B cell (primary cell): Measurements from ENCODE around the gene TVP23C. TPM values are rescaled to one million over a fixed set of nuclear protein-coding genes. Genes with fewer than 3 reads are reported as not detected.

Source experiments
- ATAC-seq: fragments of 200-7000 bp; cut with Tn5 transposase; one replicate; pipeline ENCODE4 v1.10.0; 2021; ENCODE audit warnings: low read depth, mild to moderate bottlenecking, moderate number of reproducible peaks, moderate library complexity
- CTCF ChIA-PET: fragments of 350-600 bp; sonication (Branson Sonifier 250); formaldehyde crosslinking; loops from one replicate; lab custom pipeline; 2021; ENCODE audit warnings: antibody characterized with exemption, inconsistent platforms; lab: Charles Lee
- POLR2A ChIA-PET: fragments of 350-600 bp; sonication (Branson Sonifier 250); formaldehyde crosslinking; loops from one replicate; lab custom pipeline; 2021; ENCODE audit warnings: antibody characterized with exemption; lab: Charles Lee
- DNase-seq: peaks from one replicate; pipeline ENCODE4 v3.0.0; 2013
- H2AFZ ChIP-seq: 2 replicates; pipeline ENCODE4 v1.6.1; 2012; ENCODE audit warnings: mild to moderate bottlenecking, low read depth, low read length; ENCODE audit not compliant: insufficient read depth, poor library complexity, severe bottlenecking
- H3K27ac ChIP-seq, 2 donors: 1 replicate in 1 of 2; 2 replicates in 1 of 2; pipeline ENCODE4 v1.5.1; 2012 to 2013; ENCODE audit warnings: low read length in 2 of 2, mild to moderate bottlenecking in 2 of 2, moderate library complexity in 1 of 2
- H3K27me3 ChIP-seq, 4 experiments: fragments of 200-600 bp in 1 of 4; sonication (generic) in 1 of 4; replicated peaks in 1 of 4; 1 replicate in 2 of 4; 2 replicates in 2 of 4; pipeline versions ENCODE4 v1.6.1 to v1.7.0; 2013 to 2016; ENCODE audit warnings: low read length in 3 of 4, mild to moderate bottlenecking in 2 of 4, mixed read lengths in 1 of 4, moderate library complexity in 1 of 4; ENCODE audit not compliant: insufficient read depth in 4 of 4, control insufficient read depth in 3 of 4; ENCODE audit errors: control extremely low read depth in 1 of 4
- H3K36me3 ChIP-seq, 2 experiments: replicated peaks in 1 of 2; 1 replicate in 1 of 2; 2 replicates in 1 of 2; pipeline versions ENCODE4 v1.6.1 to v1.7.1; 2013; ENCODE audit warnings: low read length in 1 of 2; ENCODE audit not compliant: insufficient read depth in 2 of 2, control insufficient read depth in 1 of 2; ENCODE audit errors: control extremely low read depth in 1 of 2, extremely low read depth in 1 of 2
- H3K4me1 ChIP-seq, 2 donors: fragments of 200-600 bp in 1 of 2; sonication (generic) in 1 of 2; 1 replicate in 1 of 2; 2 replicates in 1 of 2; pipeline versions ENCODE4 v1.5.1 to v1.6.1; 2013 to 2017; ENCODE audit warnings: low read length in 2 of 2; ENCODE audit not compliant: control insufficient read depth in 2 of 2, insufficient read depth in 2 of 2
- H3K4me2 ChIP-seq: replicated peaks from 2 replicates; pipeline ENCODE3; 2012; ENCODE audit warnings: mild to moderate bottlenecking, low read depth, low read length; ENCODE audit not compliant: poor library complexity, severe bottlenecking
- H3K4me3 ChIP-seq, 5 experiments: fragments of 200-600 bp in 1 of 5; sonication (generic) in 1 of 5; 1 replicate in 3 of 5; 2 replicates in 2 of 5; pipeline versions ENCODE4 v1.5.1 to v1.7.0; 2011 to 2016; ENCODE audit warnings: low read length in 4 of 5, mild to moderate bottlenecking in 4 of 5, low read depth in 2 of 5, control low read depth in 1 of 5, moderate library complexity in 1 of 5; ENCODE audit not compliant: insufficient read depth in 1 of 5; ENCODE audit errors: control extremely low read depth in 1 of 5, extremely low read depth in 1 of 5
- H3K79me2 ChIP-seq: fragments of 200-600 bp; sonication (generic); one replicate; pipeline ENCODE4 v1.6.0; 2016; ENCODE audit warnings: low read length; ENCODE audit not compliant: control insufficient read depth, insufficient read depth
- H3K9ac ChIP-seq: fragments of 200-600 bp; sonication (generic); 2 replicates; pipeline ENCODE4 v1.6.1; 2017; ENCODE audit warnings: mild to moderate bottlenecking, low read length, moderate library complexity
- H3K9me3 ChIP-seq, 3 donors: one replicate each; pipeline versions ENCODE4 v1.6.1 to v1.7.1; 2013; ENCODE audit warnings: low read length in 2 of 3; ENCODE audit not compliant: control insufficient read depth in 2 of 3, insufficient read depth in 1 of 3; ENCODE audit errors: control extremely low read depth in 1 of 3
- H4K20me1 ChIP-seq: 2 replicates; pipeline ENCODE4 v1.6.0; 2012; ENCODE audit warnings: mild to moderate bottlenecking, low read length; ENCODE audit not compliant: insufficient read depth, control insufficient read depth, poor library complexity, severe bottlenecking
- H3K27ac Mint-ChIP-seq: one replicate; pipeline ENCODE4 v1.8.0; 2021; ENCODE audit warnings: mixed read lengths
- H3K27me3 Mint-ChIP-seq: one replicate; pipeline ENCODE4 v1.8.0; 2021; ENCODE audit warnings: mixed read lengths
- H3K4me1 Mint-ChIP-seq: one replicate; pipeline ENCODE4 v1.8.0; 2021; ENCODE audit warnings: mixed read lengths
- H3K4me3 Mint-ChIP-seq: one replicate; pipeline ENCODE4 v1.8.0; 2021; ENCODE audit warnings: mixed read lengths
- H3K9me3 Mint-ChIP-seq: one replicate; pipeline ENCODE4 v1.8.0; 2022; ENCODE audit warnings: mixed read lengths; ENCODE audit not compliant: insufficient read depth
- EZH2 ChIP-seq: IDR thresholded peaks from 2 replicates; pipeline ENCODE4 v1.6.1; 2012; ENCODE audit warnings: borderline replicate concordance, low read depth, mild to moderate bottlenecking, moderate library complexity, low read length; ENCODE audit not compliant: insufficient read depth, poor library complexity, severe bottlenecking
- WGBS: methylation state at CpG from one replicate; pipeline ENCODE4 v1.1.5; 2013; ENCODE audit warnings: missing lambda C conversion rate; ENCODE audit not compliant: insufficient coverage; 5-methylcytosine and 5-hydroxymethylcytosine counted together
- intact Hi-C: fragments of 100-400 bp; cut with micrococcal nuclease; formaldehyde crosslinking; loops from one replicate; pipeline ENCODE4 v1.10.0; 2022
- polyA plus RNA-seq: library from polyadenylated mRNA; depleted of rRNA; stranded (reverse); fragments of >200 nt; gene quantifications from 2 replicates; pipeline ENCODE4 v1.2.3, GENCODE V29; 2012
- total RNA-seq, 2 donors: library from RNA; stranded (reverse); fragments of 120-200 nt in 1 of 2; gene quantifications; 1 replicate in 1 of 2; 2 replicates in 1 of 2; pipeline versions ENCODE4 v1.2.3 to v1.2.4, GENCODE V29; 2013 to 2022
- TF ChIP-seq, protein P1 (sequence below): fragments of 200-600 bp; IDR thresholded peaks from one replicate; pipeline ENCODE4 v1.8.0; 2022; ENCODE audit warnings: antibody characterized with exemption, mild to moderate bottlenecking

The TVP23C gene
- total and polyA plus RNA-seq, 2 donors (not counting 1 experiment from before 2014, with no cell fraction given) = 8.6 to 30.9 TPM

DNA sequence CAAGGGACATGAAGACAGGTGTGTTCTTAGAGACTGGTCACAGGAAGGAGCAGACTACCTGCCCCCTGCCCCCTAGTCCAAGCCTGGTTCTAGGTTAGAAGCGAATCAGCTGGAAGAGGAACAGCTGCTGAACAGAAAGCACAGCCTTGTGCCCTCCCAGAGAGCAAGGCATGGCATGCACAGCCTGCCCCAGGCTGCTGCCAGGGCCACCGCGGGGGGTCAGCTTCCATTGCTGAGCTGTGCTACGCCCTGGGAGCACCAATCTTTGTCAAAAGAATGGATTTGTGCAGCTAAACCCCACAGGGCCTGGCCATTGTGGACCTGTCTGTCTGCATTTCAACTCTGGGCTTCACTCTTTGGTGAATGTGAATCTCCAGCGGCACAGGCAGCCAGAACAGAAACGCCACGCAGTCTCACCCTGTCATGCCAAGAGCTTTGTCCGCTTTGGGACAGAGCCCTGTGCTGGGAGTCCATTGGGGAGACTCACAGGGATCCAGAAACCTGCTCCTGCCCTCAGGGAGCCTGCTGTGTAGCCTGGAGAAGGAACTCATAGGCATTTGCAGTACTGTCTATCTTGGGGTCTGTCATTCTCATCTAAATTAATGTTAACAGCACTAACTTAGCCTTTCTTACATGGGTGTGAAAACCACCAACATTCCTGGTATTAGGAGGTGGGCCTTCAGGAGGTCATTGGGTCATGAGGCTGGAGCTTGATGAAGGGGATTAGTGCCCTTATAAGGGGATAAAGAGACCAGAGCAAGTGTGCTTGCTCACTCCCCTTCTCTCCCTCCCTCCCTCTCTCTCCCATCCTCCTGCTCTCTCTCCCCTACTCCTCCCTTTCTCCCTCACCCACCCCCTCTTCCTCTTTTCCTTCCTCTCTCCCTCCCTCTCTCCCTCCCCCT, 70.2 kb downstream of the TVP23C start:
- no peak for TF ChIP-seq EZH2
- TF ChIP-seq, protein P1, sequence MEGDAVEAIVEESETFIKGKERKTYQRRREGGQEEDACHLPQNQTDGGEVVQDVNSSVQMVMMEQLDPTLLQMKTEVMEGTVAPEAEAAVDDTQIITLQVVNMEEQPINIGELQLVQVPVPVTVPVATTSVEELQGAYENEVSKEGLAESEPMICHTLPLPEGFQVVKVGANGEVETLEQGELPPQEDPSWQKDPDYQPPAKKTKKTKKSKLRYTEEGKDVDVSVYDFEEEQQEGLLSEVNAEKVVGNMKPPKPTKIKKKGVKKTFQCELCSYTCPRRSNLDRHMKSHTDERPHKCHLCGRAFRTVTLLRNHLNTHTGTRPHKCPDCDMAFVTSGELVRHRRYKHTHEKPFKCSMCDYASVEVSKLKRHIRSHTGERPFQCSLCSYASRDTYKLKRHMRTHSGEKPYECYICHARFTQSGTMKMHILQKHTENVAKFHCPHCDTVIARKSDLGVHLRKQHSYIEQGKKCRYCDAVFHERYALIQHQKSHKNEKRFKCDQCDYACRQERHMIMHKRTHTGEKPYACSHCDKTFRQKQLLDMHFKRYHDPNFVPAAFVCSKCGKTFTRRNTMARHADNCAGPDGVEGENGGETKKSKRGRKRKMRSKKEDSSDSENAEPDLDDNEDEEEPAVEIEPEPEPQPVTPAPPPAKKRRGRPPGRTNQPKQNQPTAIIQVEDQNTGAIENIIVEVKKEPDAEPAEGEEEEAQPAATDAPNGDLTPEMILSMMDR = no peak
- WGBS = 88% methylated on average over 8 of the region's 8 CpGs
- Mint-ChIP-seq H3K27me3 (no peaks in the 10 kb centered on the region), H3K4me1 (no peaks in the 10 kb centered on the region), H3K27ac (no peak overlapping the region), H3K4me3 (no peak overlapping the region), H3K9me3 (no peaks in the 10 kb centered on the region)
- Histone ChIP-seq H3K4me1 (no peaks in the 10 kb centered on the region), H3K9me3 (no peaks in the 10 kb centered on the region), H3K4me3 (no peak overlapping the region), H3K27ac (no peak overlapping the region), H3K79me2 (no peaks in the 10 kb centered on the region), H4K20me1 (no peaks in the 10 kb centered on the region), H2AFZ (no peak overlapping the region), H3K9ac (no peak overlapping the region), H3K4me2 (no peak overlapping the region), H3K36me3 (no peaks in the 10 kb centered on the region), H3K27me3 (no peaks in the 10 kb centered on the region)
- DNase-seq (no peak), ATAC-seq (no peak)
- POLR2A ChIA-PET = no interaction called here
- intact Hi-C loops = no loop called here
- CTCF ChIA-PET = no interaction called here

DNA sequence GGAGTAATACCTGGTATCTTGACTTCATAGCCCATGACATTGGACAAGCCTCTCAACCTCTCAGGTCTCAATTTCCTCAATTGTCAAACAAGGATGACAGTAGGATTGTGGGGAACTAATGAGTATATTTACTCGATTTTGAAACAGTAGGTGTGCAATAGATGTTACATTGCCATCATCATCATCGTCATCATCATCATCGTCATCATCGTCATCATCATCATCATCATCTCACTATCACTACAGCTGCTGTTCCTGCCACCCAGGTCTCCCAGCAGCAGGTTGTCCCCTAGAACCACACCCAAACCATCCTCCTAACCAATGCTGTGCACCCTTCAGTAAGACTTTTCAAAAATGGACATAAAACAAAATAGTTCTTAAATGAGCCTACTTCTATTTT, 71.1 kb downstream of the TVP23C start:
- Histone ChIP-seq H3K4me1 (no peaks in the 10 kb centered on the region), H3K36me3 (no peaks in the 10 kb centered on the region), H2AFZ (no peak overlapping the region), H3K9me3 (no peaks in the 10 kb centered on the region), H4K20me1 (no peaks in the 10 kb centered on the region), H3K79me2 (no peaks in the 10 kb centered on the region), H3K27me3 (no peaks in the 10 kb centered on the region), H3K9ac (no peak overlapping the region), H3K4me3 (no peak overlapping the region), H3K27ac (no peak overlapping the region), H3K4me2 (no peak overlapping the region)
- Mint-ChIP-seq H3K27ac (no peak overlapping the region), H3K4me1 (no peaks in the 10 kb centered on the region), H3K4me3 (no peak overlapping the region), H3K9me3 (no peaks in the 10 kb centered on the region), H3K27me3 (no peaks in the 10 kb centered on the region)
- DNase-seq (no peak), ATAC-seq (no peak)
- intact Hi-C loops = no loop called here
- CTCF ChIA-PET = no interaction called here
- POLR2A ChIA-PET = no interaction called here
- 100% methylated on average over 2 of the region's 4 CpGs for WGBS
- TF ChIP-seq, protein P1 = no peak
- no peak for TF ChIP-seq EZH2
